MCF 10A (cell line): ENCODE data around the gene PTPRO. TPM values are rescaled to one million over a fixed set of nuclear protein-coding genes. Genes with fewer than 3 reads are reported as not detected.
A peak's percentile ranks its signal among the peaks of the same experiment; 100 is the strongest.

Experiments
- BruUV-seq: library from RNA; stranded (reverse); fragments of 400-500 nt; replicated peaks from 2 replicates; lab custom pipeline; 2021; lab: Mats Ljungman, UMichigan
- CTCF ChIA-PET: fragments of 300-600 bp; sonication (Branson Sonifier 250); formaldehyde crosslinking; extraction: SDS; loops from one replicate; lab custom pipeline; 2021; ENCODE audit warnings: antibody characterized with exemption, inconsistent platforms; lab: Yijun Ruan, JAX
- POLR2A ChIA-PET: fragments of 300-600, 350-650 bp; sonication (Branson Sonifier 250); formaldehyde crosslinking; extraction: SDS; loops from one replicate; lab custom pipeline; 2020; ENCODE audit warnings: antibody characterized with exemption, inconsistent platforms; lab: Yijun Ruan, JAX
- DNase-seq: peaks from one replicate; pipeline ENCODE4 v3.0.0-alpha.2; 2018; ENCODE audit not compliant: unreplicated experiment
- H3K27ac Mint-ChIP-seq: one replicate; pipeline ENCODE4 v1.8.0; 2022; ENCODE audit warnings: mild to moderate bottlenecking, low read depth, mixed read lengths; ENCODE audit not compliant: unreplicated experiment
- H3K27me3 Mint-ChIP-seq: one replicate; pipeline ENCODE4 v1.8.0; 2022; ENCODE audit warnings: mixed read lengths; ENCODE audit not compliant: insufficient read depth, unreplicated experiment
- H3K36me3 Mint-ChIP-seq: one replicate; pipeline ENCODE4 v1.8.0; 2022; ENCODE audit warnings: mild to moderate bottlenecking, moderate library complexity, mixed read lengths; ENCODE audit not compliant: insufficient read depth, unreplicated experiment
- H3K4me1 Mint-ChIP-seq: one replicate; pipeline ENCODE4 v1.8.0; 2022; ENCODE audit warnings: mixed read lengths; ENCODE audit not compliant: insufficient read depth, unreplicated experiment
- H3K4me3 Mint-ChIP-seq: one replicate; pipeline ENCODE4 v1.8.0; 2022; ENCODE audit warnings: mild to moderate bottlenecking, moderate library complexity, mixed read lengths; ENCODE audit not compliant: unreplicated experiment
- H3K9me3 Mint-ChIP-seq: one replicate; pipeline ENCODE4 v1.8.0; 2022; ENCODE audit warnings: mixed read lengths; ENCODE audit not compliant: unreplicated experiment
- intact Hi-C: fragments of 100-400 bp; cut with micrococcal nuclease; formaldehyde crosslinking; loops from 2 replicates; pipeline ENCODE4 v1.14.1; 2022
- total RNA-seq: library from RNA; stranded (reverse); gene quantifications from 2 replicates; pipeline ENCODE4 v1.2.3, GENCODE V29; 2022
- TF ChIP-seq, protein P1 (sequence below): fragments of 200-600 bp; IDR thresholded peaks from one replicate; pipeline ENCODE4 v1.8.0; 2022; ENCODE audit warnings: antibody characterized with exemption, mild to moderate bottlenecking; ENCODE audit not compliant: unreplicated experiment

PTPRO gene
- total RNA-seq, 1 experiment from 2014 or later, result 2.2 TPM

GRCh38 chr12:15634010-15634683 lies 311.8 kb downstream of the PTPRO start:
- CTCF ChIA-PET, result interaction anchor here (0.6 to 2.2 kb wide), 4 partner anchors 19 to 383 kb away, joined by 3 to 6 read pairs (median 4); no protein-coding TSS in a partner anchor
- TF ChIP-seq, protein P1, sequence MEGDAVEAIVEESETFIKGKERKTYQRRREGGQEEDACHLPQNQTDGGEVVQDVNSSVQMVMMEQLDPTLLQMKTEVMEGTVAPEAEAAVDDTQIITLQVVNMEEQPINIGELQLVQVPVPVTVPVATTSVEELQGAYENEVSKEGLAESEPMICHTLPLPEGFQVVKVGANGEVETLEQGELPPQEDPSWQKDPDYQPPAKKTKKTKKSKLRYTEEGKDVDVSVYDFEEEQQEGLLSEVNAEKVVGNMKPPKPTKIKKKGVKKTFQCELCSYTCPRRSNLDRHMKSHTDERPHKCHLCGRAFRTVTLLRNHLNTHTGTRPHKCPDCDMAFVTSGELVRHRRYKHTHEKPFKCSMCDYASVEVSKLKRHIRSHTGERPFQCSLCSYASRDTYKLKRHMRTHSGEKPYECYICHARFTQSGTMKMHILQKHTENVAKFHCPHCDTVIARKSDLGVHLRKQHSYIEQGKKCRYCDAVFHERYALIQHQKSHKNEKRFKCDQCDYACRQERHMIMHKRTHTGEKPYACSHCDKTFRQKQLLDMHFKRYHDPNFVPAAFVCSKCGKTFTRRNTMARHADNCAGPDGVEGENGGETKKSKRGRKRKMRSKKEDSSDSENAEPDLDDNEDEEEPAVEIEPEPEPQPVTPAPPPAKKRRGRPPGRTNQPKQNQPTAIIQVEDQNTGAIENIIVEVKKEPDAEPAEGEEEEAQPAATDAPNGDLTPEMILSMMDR, result no peak
- no TSS peak for BruUV-seq
- Mint-ChIP-seq H3K27me3 (no peaks in the 10 kb centered on the region), H3K4me1 (peaks cover 44% of the 10 kb centered on the region), H3K4me3 (no peak overlapping the region), H3K27ac (peak overlapping the region; percentile 80), H3K9me3 (no peaks in the 10 kb centered on the region), H3K36me3 (peaks cover 22% of the 10 kb centered on the region)
- intact Hi-C loops, result no loop called here
- POLR2A ChIA-PET, result interaction anchor here (0.7 to 1.1 kb wide), 2 partner anchors 11 kb away, joined by 4 to 5 read pairs; no protein-coding TSS in a partner anchor
- no peak for DNase-seq

DNA sequence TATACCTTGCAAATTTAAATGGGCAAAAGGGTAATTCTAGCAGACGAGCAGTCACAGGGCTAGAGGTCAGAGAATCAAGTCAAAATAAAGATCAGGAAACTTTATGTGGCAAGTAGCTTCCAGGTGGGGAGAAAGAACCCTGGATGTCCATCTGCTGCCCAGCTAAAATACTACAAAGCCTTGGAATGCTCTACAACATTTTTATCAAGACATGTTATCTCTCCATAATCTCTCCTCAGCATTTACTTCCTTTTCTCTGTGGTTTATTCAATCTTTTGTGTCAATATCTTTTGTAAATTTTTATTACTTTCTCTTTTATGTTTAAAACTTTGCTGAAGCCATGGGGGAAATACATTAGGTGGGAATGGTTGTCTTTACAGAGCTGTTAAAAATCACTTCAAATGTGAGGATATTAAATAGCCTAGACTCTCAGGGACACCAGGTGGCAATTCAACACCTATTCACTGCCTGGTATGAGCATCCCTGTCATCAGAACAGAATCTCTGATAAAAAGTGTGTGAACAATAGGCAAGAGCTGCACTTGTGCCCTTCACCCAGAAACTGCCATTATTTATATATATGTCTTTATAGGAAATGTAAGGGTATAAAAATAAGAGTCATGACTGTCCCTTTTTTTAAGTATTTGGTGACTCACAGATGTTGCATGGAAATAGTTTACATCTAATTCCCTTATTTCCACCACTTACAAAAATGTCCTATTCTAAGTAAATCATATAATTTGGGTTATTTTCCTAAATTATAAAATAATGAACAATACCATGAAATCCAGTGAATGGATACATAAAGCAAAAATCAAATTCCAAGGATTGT lies 314.0 kb downstream of the PTPRO start:
- H3K27ac Mint-ChIP-seq, result peak overlapping the region; percentile 42
- no peaks in the 10 kb centered on the region for H3K27me3 Mint-ChIP-seq
- H3K9me3 Mint-ChIP-seq, result no peaks in the 10 kb centered on the region
- peaks cover 28% of the 10 kb centered on the region for H3K4me1 Mint-ChIP-seq
- TF ChIP-seq, protein P1, result no peak
- no TSS peak for BruUV-seq
- H3K36me3 Mint-ChIP-seq, result peaks cover 36% of the 10 kb centered on the region
- no peak overlapping the region for H3K4me3 Mint-ChIP-seq
- ChIA-PET POLR2A (no interaction called here), CTCF (interaction anchor here (1.5 to 2.2 kb wide), 2 partner anchors 45 to 220 kb away, joined by 3 to 6 read pairs; no protein-coding TSS in a partner anchor)
- no peak for DNase-seq
- intact Hi-C loops, result no loop called here

DNA sequence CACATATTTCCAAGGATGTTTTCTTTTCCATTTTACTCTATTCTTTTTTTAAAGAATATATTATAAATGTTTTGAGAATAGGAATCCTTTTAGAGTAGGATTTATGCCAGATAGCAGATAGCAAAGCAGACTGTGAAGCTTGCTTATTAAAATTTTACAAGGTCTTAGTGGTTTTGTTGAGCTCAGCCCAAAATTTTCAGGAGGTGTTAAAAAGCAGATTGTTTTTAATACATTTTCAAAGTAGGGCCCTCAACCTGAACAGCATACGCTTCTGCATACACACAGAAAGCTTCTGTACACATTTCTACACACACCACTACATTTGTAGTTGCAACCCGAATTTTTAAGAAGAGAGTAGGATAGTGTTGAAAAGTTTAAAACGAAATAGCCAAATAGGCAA lies 315.9 kb downstream of the PTPRO start:
- H3K9me3 Mint-ChIP-seq, result no peaks in the 10 kb centered on the region
- H3K4me3 Mint-ChIP-seq, result no peak overlapping the region
- peaks cover 32% of the 10 kb centered on the region for H3K36me3 Mint-ChIP-seq
- no peak for DNase-seq
- no TSS peak for BruUV-seq
- intact Hi-C loops, result no loop called here
- peak overlapping the region; percentile 80 for H3K27ac Mint-ChIP-seq
- ChIA-PET CTCF (interaction anchor here (0.7 kb wide), 1 partner anchor 33 kb away, joined by 3 read pairs; no protein-coding TSS in a partner anchor), POLR2A (no interaction called here)
- TF ChIP-seq, protein P1, result no peak
- H3K27me3 Mint-ChIP-seq, result no peaks in the 10 kb centered on the region
- H3K4me1 Mint-ChIP-seq, result peaks cover 20% of the 10 kb centered on the region

GRCh38 chr12:15644700-15645099 lies 322.4 kb downstream of the PTPRO start:
- no peak overlapping the region for H3K27ac Mint-ChIP-seq
- intact Hi-C loops, result no loop called here
- H3K36me3 Mint-ChIP-seq, result peaks cover 51% of the 10 kb centered on the region

More at GRCh38 chr12:15644700-15645099, 322.4 kb downstream of the PTPRO start:
- ChIA-PET POLR2A (interaction anchor here (1.1 kb wide), 1 partner anchor 11 kb away, joined by 4 read pairs; no protein-coding TSS in a partner anchor), CTCF (interaction anchor here (1.2 kb wide), 1 partner anchor 128 kb away, joined by 4 read pairs; no protein-coding TSS in a partner anchor)
- no TSS peak for BruUV-seq
- Mint-ChIP-seq H3K4me3 (no peak overlapping the region), H3K4me1 (no peaks in the 10 kb centered on the region), H3K27me3 (no peaks in the 10 kb centered on the region), H3K9me3 (no peaks in the 10 kb centered on the region)
- no peak for DNase-seq
- TF ChIP-seq, protein P1, result no peak
